H9 (cell line): ENCODE measurements around the gene OXLD1. TPM values are rescaled to one million over a fixed set of nuclear protein-coding genes. Genes with fewer than 3 reads are reported as not detected.

Experiments used
- DNase-seq: peaks from one replicate; pipeline ENCODE4 v3.0.0-alpha.2; 2017
- H2AFZ ChIP-seq: one replicate; pipeline ENCODE4 v1.6.1; 2013; ENCODE audit warnings: mild to moderate bottlenecking, low read length, control low read depth, moderate library complexity
- H2AK5ac ChIP-seq: 2 replicates; pipeline ENCODE4 v1.6.1; 2013; ENCODE audit warnings: low read length, control low read depth, mixed read lengths; ENCODE audit not compliant: insufficient read length
- H2BK120ac ChIP-seq: one replicate; pipeline ENCODE4 v1.6.1; 2013; ENCODE audit warnings: low read depth, mild to moderate bottlenecking, low read length, control low read depth, inconsistent platforms; ENCODE audit not compliant: poor library complexity, severe bottlenecking
- H2BK12ac ChIP-seq: 2 replicates; pipeline ENCODE4 v1.6.1; 2013; ENCODE audit warnings: low read length, control low read depth, mixed read lengths, low read depth; ENCODE audit not compliant: insufficient read length
- H2BK15ac ChIP-seq: 2 replicates; pipeline ENCODE4 v1.6.1; 2013; ENCODE audit warnings: low read depth, low read length, control low read depth
- H2BK20ac ChIP-seq: one replicate; pipeline ENCODE4 v1.6.1; 2013; ENCODE audit warnings: low read depth, mild to moderate bottlenecking, low read length, control low read depth, inconsistent platforms; ENCODE audit not compliant: poor library complexity, severe bottlenecking
- H2BK5ac ChIP-seq: 2 replicates; pipeline ENCODE4 v1.6.1; 2013; ENCODE audit warnings: low read length, control low read depth, mixed read lengths; ENCODE audit not compliant: insufficient read length
- H3K14ac ChIP-seq: 2 replicates; pipeline ENCODE4 v1.6.1; 2013; ENCODE audit warnings: low read length, control low read depth; ENCODE audit not compliant: insufficient read depth
- H3K18ac ChIP-seq: 2 replicates; pipeline ENCODE4 v1.6.1; 2013; ENCODE audit warnings: low read depth, mild to moderate bottlenecking, mixed read lengths, low read length, control low read depth; ENCODE audit not compliant: insufficient read length
- H3K23ac ChIP-seq: 2 replicates; pipeline ENCODE4 v1.6.1; 2013; ENCODE audit warnings: low read length, control low read depth, mixed read lengths, low read depth; ENCODE audit not compliant: insufficient read length
- H3K23me2 ChIP-seq: 2 replicates; pipeline ENCODE4 v1.6.1; 2013; ENCODE audit warnings: low read depth, mild to moderate bottlenecking, mixed read lengths, low read length, control low read depth; ENCODE audit not compliant: insufficient read length, poor library complexity, severe bottlenecking
- H3K27ac ChIP-seq: 2 replicates; pipeline ENCODE4 v1.5.1; 2013; ENCODE audit warnings: low read length, control low read depth, mixed read lengths, low read depth; ENCODE audit not compliant: insufficient read length
- H3K27me3 ChIP-seq: 2 replicates; pipeline ENCODE4 v1.6.1; 2013; ENCODE audit warnings: low read length, control low read depth, inconsistent platforms; ENCODE audit not compliant: insufficient read depth
- H3K4ac ChIP-seq: 2 replicates; pipeline ENCODE4 v1.6.1; 2013; ENCODE audit warnings: low read depth, mild to moderate bottlenecking, control low read depth, inconsistent platforms, low read length, moderate library complexity
- H3K4me1 ChIP-seq: 2 replicates; pipeline ENCODE4 v1.6.1; 2013; ENCODE audit warnings: low read length, control low read depth, inconsistent platforms; ENCODE audit not compliant: insufficient read depth
- H3K4me2 ChIP-seq: 2 replicates; pipeline ENCODE4 v1.6.1; 2013; ENCODE audit warnings: low read length, control low read depth, mixed read lengths; ENCODE audit not compliant: insufficient read length, insufficient read depth
- H3K56ac ChIP-seq: 2 replicates; pipeline ENCODE4 v1.6.1; 2013; ENCODE audit warnings: low read depth, mild to moderate bottlenecking, mixed read lengths, low read length, control low read depth; ENCODE audit not compliant: insufficient read length
- H3K79me1 ChIP-seq: 2 replicates; pipeline ENCODE4 v1.6.1; 2013; ENCODE audit warnings: low read depth, mild to moderate bottlenecking, moderate library complexity, low read length, control low read depth, inconsistent platforms; ENCODE audit not compliant: insufficient read depth, poor library complexity, severe bottlenecking
- H3K79me2 ChIP-seq: 2 replicates; pipeline ENCODE4 v1.6.1; 2013; ENCODE audit warnings: low read length, control low read depth, inconsistent platforms; ENCODE audit not compliant: insufficient read depth
- H3K9ac ChIP-seq: 2 replicates; pipeline ENCODE4 v1.6.1; 2013; ENCODE audit warnings: low read length, control low read depth, mixed read lengths; ENCODE audit not compliant: insufficient read length; ENCODE audit errors: extremely low read depth
- H3K9me3 ChIP-seq: one replicate; pipeline ENCODE4 v1.6.1; 2013; ENCODE audit warnings: low read depth, low read length, inconsistent platforms; ENCODE audit not compliant: control insufficient read depth
- H3T11ph ChIP-seq: one replicate; pipeline ENCODE4 v1.6.1; 2013; ENCODE audit warnings: mild to moderate bottlenecking, low read length, control low read depth, inconsistent platforms
- H4K20me1 ChIP-seq: one replicate; pipeline ENCODE4 v1.6.1; 2013; ENCODE audit not compliant: control insufficient read depth, insufficient read length, insufficient read depth
- H4K5ac ChIP-seq: 2 replicates; pipeline ENCODE4 v1.6.1; 2013; ENCODE audit warnings: low read depth, mild to moderate bottlenecking, mixed read lengths, low read length, control low read depth; ENCODE audit not compliant: insufficient read length
- H4K8ac ChIP-seq: replicated peaks from 2 replicates; pipeline ENCODE4 v1.6.1; 2013; ENCODE audit warnings: low read length, control low read depth, mixed read lengths, low read depth; ENCODE audit not compliant: insufficient read length
- H4K91ac ChIP-seq: 2 replicates; pipeline ENCODE4 v1.6.1; 2013; ENCODE audit warnings: low read depth, mild to moderate bottlenecking, moderate library complexity, mixed read lengths, low read length, control low read depth; ENCODE audit not compliant: insufficient read length
- H3K27ac Mint-ChIP-seq, 3 experiments: 2 replicates in 2 of 3; 3 replicates in 1 of 3; pipeline ENCODE4 v1.8.0; 2020 to 2021; ENCODE audit warnings: mixed read lengths in 3 of 3, mild to moderate bottlenecking in 1 of 3, moderate library complexity in 1 of 3
- H3K27me3 Mint-ChIP-seq: 2 replicates; pipeline ENCODE4 v1.8.0; 2021; ENCODE audit warnings: low read depth, mild to moderate bottlenecking, moderate library complexity, mixed read lengths
- H3K36me3 Mint-ChIP-seq, 3 experiments: 2 replicates in 2 of 3; 3 replicates in 1 of 3; pipeline ENCODE4 v1.8.0; 2020 to 2021; ENCODE audit warnings: low read depth in 3 of 3, mixed read lengths in 3 of 3; ENCODE audit not compliant: insufficient read depth in 1 of 3
- H3K4me1 Mint-ChIP-seq, 2 experiments: 2 replicates each; pipeline ENCODE4 v1.8.0; 2020; ENCODE audit warnings: mixed read lengths in 2 of 2
- H3K4me3 Mint-ChIP-seq, 2 experiments: 2 replicates in 1 of 2; 3 replicates in 1 of 2; pipeline ENCODE4 v1.8.0; 2020 to 2021; ENCODE audit warnings: mild to moderate bottlenecking in 2 of 2, mixed read lengths in 2 of 2, moderate library complexity in 1 of 2
- H3K9me3 Mint-ChIP-seq, 2 experiments: 2 replicates in 1 of 2; 3 replicates in 1 of 2; pipeline ENCODE4 v1.8.0; 2020; ENCODE audit warnings: mild to moderate bottlenecking in 2 of 2, mixed read lengths in 2 of 2, moderate library complexity in 1 of 2
- WGBS: extraction: QIAGEN DNeasy Blood & Tissue Kit; methylation state at CpG from one replicate; pipeline ENCODE4 v1.1.7; 2013; ENCODE audit warnings: missing lambda C conversion rate, low lambda C conversion rate, mixed read lengths; ENCODE audit not compliant: insufficient read length; ENCODE audit errors: extremely low coverage; 5-methylcytosine and 5-hydroxymethylcytosine counted together
- total RNA-seq: library from RNA; stranded (reverse); gene quantifications from 2 replicates; pipeline ENCODE4 v1.2.1, GENCODE V29; 2021
- TF ChIP-seq, protein P1 (sequence below): fragments of 200-600 bp; sonication (generic); conservative IDR thresholded peaks from 3 replicates; pipeline ENCODE4 v1.8.0; 2021; ENCODE audit warnings: antibody characterized with exemption, mild to moderate bottlenecking

OXLD1 gene
- total RNA-seq, 1 experiment from 2014 or later: 25.0 TPM

DNA sequence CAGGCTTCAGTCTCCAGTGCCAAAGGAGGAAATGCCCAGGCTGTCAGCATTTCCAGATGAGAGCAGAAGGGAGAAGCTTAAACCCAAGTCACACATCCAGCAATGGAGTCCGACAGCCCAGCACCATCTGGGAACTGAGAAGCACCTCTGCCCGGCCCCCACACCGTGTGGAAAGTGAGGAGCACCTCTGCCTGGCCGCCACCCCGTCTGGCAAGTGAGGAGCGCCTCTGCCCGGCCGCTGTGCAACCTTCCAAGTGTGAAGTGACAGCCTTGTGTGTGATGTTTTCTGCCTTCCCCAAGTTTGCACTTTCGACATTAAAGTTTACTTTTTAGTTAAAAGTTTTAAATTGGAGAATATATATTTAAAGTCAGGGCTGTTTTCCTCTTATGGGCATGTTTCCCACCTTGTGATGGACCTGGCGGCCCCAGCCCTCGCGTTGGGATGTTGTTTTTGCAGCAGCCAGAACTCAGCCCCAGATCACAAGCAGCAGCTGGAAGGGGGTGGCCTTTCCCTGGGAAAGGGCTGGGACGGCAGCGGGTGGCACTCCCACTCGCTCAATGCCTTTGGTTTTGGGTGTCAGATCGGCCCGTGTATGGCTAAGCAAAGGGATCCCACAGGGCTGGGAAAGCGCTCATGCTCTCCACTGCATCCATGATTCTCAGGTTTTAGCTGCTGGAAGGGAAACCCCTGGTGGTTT, 7.3 kb upstream of the OXLD1 start:
- Mint-ChIP-seq H3K4me3 (no peak overlapping the region), H3K36me3 (peaks cover 31 to 59% (median 55%) of the 10 kb centered on the region in 3 experiments; a peak in 6 of 7 replicates), H3K4me1 (peaks cover 0 to 2% of the 10 kb centered on the region in 2 experiments; a peak in 1 of 4 replicates), H3K27ac (peak overlapping the region in 1 of 3 experiments; percentile 84; a peak in 1 of 7 replicates), H3K27me3 (no peaks in the 10 kb centered on the region; the same call in 1 of the 2 replicates), H3K9me3 (no peaks in the 10 kb centered on the region)
- H3K14ac ChIP-seq: no peak overlapping the region
- H3T11ph ChIP-seq: no peak overlapping the region
- H2BK15ac ChIP-seq: no peak overlapping the region
- H3K23me2 ChIP-seq: no peaks in the 10 kb centered on the region
- H3K27me3 ChIP-seq: no peaks in the 10 kb centered on the region
- H3K27ac ChIP-seq: no peak overlapping the region
- no peak overlapping the region for H3K56ac ChIP-seq
- no peaks in the 10 kb centered on the region for H3K4me1 ChIP-seq
- TF ChIP-seq, protein P1, sequence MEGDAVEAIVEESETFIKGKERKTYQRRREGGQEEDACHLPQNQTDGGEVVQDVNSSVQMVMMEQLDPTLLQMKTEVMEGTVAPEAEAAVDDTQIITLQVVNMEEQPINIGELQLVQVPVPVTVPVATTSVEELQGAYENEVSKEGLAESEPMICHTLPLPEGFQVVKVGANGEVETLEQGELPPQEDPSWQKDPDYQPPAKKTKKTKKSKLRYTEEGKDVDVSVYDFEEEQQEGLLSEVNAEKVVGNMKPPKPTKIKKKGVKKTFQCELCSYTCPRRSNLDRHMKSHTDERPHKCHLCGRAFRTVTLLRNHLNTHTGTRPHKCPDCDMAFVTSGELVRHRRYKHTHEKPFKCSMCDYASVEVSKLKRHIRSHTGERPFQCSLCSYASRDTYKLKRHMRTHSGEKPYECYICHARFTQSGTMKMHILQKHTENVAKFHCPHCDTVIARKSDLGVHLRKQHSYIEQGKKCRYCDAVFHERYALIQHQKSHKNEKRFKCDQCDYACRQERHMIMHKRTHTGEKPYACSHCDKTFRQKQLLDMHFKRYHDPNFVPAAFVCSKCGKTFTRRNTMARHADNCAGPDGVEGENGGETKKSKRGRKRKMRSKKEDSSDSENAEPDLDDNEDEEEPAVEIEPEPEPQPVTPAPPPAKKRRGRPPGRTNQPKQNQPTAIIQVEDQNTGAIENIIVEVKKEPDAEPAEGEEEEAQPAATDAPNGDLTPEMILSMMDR: no peak
- H3K18ac ChIP-seq: no peak overlapping the region
- no peak overlapping the region for H2BK12ac ChIP-seq
- no peak overlapping the region for H2AK5ac ChIP-seq
- H4K91ac ChIP-seq: no peak overlapping the region
- H4K8ac ChIP-seq: no peak overlapping the region
- no peak overlapping the region for H2BK120ac ChIP-seq
- H3K23ac ChIP-seq: no peak overlapping the region
- no peak for DNase-seq
- no peak overlapping the region for H3K4me2 ChIP-seq
- no peak overlapping the region for H2AFZ ChIP-seq
- no peaks in the 10 kb centered on the region for H3K79me2 ChIP-seq
- H3K9me3 ChIP-seq: no peaks in the 10 kb centered on the region
- H3K4ac ChIP-seq: no peak overlapping the region
- H2BK5ac ChIP-seq: no peak overlapping the region
- WGBS: no CpG with 5 or more reads among the region's 18 CpGs
- H3K79me1 ChIP-seq: peaks cover 6% of the 10 kb centered on the region
- no peak overlapping the region for H3K9ac ChIP-seq
- no peak overlapping the region for H2BK20ac ChIP-seq
- no peak overlapping the region for H4K5ac ChIP-seq
- no peaks in the 10 kb centered on the region for H4K20me1 ChIP-seq
